ENCODE measurements around the gene ANXA2.
A peak's percentile ranks its signal among the peaks of the same experiment; 100 is the strongest.
"Not testable (repeated sequence)": the region's sequence is repeated elsewhere in the genome, so short reads cannot be mapped to it uniquely, and the experiment has no call there.

The ANXA2 gene

DNA sequence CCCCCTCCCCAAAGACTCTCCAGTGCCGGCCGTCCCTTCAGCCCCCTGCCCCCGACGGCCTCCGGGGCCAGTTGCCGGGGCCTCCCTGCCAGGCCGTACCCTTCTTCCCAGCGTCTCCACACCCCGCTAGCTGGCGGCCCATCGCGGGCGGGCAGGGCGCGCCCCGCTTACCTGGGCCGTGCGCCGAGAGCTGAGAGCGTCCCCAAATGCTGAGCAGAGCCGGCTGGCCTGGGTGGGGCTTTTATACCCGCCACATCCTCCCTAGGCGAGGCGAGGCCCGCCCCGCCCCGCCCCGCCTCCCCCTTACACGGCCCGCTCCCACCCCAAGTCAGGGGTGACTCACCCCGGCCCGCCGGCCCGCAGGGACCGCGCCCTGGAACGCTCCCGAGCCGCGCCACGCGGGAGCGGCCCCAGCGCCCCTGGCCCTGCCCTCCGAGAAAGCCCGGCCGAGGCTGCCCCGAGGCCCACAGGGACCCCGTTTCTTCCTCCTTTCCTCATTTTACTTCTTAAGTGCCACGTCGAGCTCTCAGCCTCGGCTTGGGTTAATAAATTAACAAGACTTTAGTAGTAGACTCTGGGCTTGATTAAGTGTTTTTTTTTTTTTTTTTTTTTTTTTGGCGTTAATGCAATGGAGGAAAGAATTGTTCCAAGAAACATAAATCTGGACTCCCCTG is at the start of gene ANXA2:
ANXA2 (minus strand) TSS at position 215 of the 674 bp plus-strand sequence. CDS start 11,911 bp downstream, outside the sequence.
- peak; percentile 77 to 81 for DNase-seq

GRCh38 chr15:60444289-60444912 is 46.6 kb upstream of the ANXA2 start:
- no peak for DNase-seq

- no peak for DNase-seq
Observed at GRCh38 chr15:60442763-60443162, 45.0 kb upstream of the ANXA2 start.

- no peak for DNase-seq
Observed at GRCh38 chr15:60442031-60442650, 44.4 kb upstream of the ANXA2 start.

DNA sequence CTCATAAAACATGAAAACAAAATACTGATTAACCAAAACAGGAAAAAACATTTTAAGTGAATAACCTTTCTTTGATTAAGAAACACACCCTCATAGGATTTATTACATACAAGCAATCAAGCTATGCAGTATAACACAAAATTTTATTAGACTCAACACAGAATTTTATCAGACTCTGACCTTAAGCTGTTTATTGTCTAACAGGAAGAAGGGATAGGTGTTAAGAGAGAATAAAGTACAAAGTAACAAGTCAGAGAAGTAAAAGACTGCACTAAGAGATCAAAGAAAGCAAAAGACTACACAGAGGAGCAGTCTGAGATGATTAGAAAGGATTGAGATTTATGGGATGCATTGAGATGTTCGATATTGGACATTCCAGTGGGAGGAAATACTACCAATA is 43.5 kb upstream of the ANXA2 start:
- no peak for DNase-seq

DNA sequence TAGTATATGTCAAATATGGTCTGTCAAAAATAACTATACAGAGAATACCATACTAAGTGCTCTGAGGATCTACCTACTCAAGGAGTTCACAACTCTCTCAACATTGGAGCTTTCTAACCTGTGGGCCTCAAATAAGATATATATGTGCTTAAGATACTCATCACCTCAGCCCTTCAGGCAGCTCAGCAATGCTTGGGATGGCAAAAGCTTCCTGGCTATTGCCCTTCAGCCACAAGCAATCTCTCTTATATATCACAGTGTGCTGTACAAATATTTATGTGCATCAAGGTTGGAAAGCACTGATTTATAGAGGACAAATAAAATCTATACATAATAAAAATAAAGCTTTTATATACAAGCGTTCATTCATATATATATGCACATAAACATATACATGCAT is 40.9 kb upstream of the ANXA2 start:
- no peak for DNase-seq

GRCh38 chr15:60428935-60429334 is 31.1 kb upstream of the ANXA2 start:
- no peak for DNase-seq

DNA sequence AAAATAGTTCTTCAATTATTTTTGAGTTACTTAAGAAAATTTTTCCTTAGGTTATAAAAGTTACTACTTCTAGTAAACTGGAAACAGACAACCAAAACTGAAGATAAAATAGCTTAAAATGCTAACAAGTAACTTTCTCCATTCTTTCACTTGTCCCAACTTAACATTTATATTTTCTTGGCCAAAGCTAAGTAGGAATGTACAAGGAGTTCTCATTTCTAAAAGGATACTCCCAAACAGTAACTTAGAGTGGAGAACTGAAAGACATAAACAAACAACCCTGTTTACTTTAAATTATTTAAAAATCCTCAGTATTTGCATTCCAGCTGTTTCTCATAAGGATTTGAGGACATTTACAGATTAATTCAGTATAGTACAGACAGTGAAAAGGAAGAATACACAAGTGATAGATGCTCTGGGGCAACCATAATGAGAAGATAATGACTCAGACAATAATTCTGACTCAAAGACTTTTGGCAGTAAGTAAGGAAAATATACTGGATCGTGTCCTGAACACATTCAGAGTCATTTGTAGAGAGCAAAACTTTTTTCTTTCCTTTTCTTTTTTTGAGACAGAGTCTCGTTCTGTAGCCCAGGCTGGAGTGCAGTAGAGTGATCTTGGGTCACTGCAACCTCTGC is 29.2 kb upstream of the ANXA2 start:
- no peak for DNase-seq

DNA sequence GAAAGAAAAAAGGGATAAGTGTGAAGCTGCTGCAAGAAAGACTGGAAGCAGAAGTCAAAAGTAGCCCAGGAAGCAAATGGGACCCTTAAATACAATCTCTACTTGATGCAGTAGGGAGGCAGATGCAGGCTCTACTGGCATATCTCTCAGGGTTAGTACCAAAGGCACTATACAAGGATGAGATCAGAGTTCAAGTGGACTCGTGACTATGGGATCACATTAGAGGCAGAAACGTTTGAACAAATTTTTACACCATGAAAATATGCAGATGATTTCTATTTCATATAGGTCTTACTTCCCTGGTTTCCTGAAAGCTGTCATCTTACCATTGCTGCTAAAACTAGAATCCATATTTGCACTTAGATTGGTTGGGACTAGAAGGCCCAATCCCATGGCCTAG is 27.7 kb upstream of the ANXA2 start:
- DNase-seq = no peak

- no peak for DNase-seq
Observed at GRCh38 chr15:60424006-60424405, 26.2 kb upstream of the ANXA2 start.

DNA sequence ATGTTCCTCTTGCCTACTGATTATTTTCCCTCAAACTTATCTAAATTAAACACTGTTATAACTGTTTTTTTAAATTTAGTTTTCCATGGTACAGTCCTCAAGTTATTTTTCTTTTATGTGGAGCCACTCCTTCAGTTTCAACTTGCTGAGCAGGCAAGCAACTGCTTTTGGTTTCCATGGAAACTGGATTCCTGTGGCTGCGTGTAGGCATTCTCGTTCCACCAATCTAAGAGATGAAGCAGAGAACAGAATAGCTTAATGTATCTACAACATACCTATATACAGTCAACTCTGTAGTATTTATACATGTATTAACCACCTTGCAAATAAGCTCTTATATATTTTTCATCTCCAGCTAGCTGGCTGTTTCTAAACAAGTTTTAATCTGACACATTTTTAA is 25.8 kb upstream of the ANXA2 start:
- no peak for DNase-seq

- DNase-seq = no peak
Observed at GRCh38 chr15:60421544-60421943, 23.8 kb upstream of the ANXA2 start.

GRCh38 chr15:60420203-60420716 is 22.5 kb upstream of the ANXA2 start:
- DNase-seq = no peak

DNA sequence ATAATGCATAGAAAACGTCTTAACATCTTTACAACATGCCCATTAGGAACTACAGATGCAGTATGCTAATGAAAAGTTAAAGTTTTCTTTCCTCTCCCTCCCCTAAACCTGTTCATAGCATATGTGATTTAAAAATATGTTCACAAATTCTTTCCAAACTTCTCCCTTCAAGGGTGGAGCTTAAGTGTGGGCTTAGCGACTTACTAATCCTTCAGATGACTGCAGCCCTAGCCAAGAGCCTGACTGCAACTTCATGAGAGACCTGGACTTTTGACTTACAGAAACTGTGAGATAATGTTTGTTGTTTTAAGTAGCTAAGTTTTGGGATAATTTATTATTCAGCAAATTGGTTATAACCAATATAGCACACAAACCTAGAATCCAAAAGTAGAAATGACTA is 22.0 kb upstream of the ANXA2 start:
- DNase-seq = no peak

GRCh38 chr15:60418096-60418495 is 20.3 kb upstream of the ANXA2 start:
- no peak for DNase-seq

DNA sequence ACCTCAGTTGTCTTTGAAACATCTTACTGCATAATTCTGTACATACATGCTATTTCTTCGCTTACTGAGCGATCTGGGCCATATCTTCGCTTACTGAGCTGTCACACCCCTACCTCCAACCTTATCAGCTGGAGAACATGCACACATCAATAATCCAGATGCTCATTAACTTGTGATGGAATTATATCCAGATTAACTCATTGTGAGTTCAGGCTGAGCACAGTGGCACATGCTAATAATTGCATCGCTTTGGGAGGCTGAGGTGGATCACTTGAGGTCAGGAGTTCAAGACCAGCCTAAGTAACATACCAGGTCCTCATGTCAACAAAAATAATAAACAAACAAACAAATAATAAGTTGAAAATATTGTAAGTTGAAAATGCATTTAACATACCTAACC is 19.3 kb upstream of the ANXA2 start:
- DNase-seq = no peak

GRCh38 chr15:60416484-60416883 is 18.7 kb upstream of the ANXA2 start:
- no peak for DNase-seq

- no peak for DNase-seq
Observed at GRCh38 chr15:60414016-60414682, 16.4 kb upstream of the ANXA2 start.

- no peak for DNase-seq
Observed at GRCh38 chr15:60413231-60413824, 15.5 kb upstream of the ANXA2 start.

- DNase-seq = not testable (repeated sequence)
Observed at GRCh38 chr15:60412807-60413206, 15.0 kb upstream of the ANXA2 start.

GRCh38 chr15:60411774-60412425 is 14.1 kb upstream of the ANXA2 start:
- DNase-seq = no peak

- not testable (repeated sequence) for DNase-seq
Observed at GRCh38 chr15:60410350-60410749, 12.6 kb upstream of the ANXA2 start.

Data from stimulated activated CD4-positive, alpha-beta T cell treated with anti-CD3 and anti-CD28 coated beads, Interleukin-2, amount 100 ng/mL, for 24 hours (primary cell).